LNCAP (cell line): ENCODE data around the gene VGLL3.

Source experiments
- CTCF ChIP-seq: fragments of 450-650 bp; IDR thresholded peaks from 2 replicates; pipeline ENCODE4 v1.5.1; 2017; ENCODE audit warnings: mild to moderate bottlenecking

The VGLL3 gene

GRCh38 chr3:86995537-86995936 is 4.6 kb upstream of the VGLL3 start:
- TF ChIP-seq CTCF, result no peak

GRCh38 chr3:86993704-86994103 is 2.8 kb upstream of the VGLL3 start:
- TF ChIP-seq CTCF, result no peak

- TF ChIP-seq CTCF, result no peak
Measured at GRCh38 chr3:86991840-86992435, 989 bp upstream of the VGLL3 start.

GRCh38 chr3:86991482-86991815 is 500 bp upstream of the VGLL3 start:
- no peak for TF ChIP-seq CTCF

GRCh38 chr3:86990012-86990733 is 776 bp downstream of the VGLL3 start:
- TF ChIP-seq CTCF, result no peak

GRCh38 chr3:86989611-86990010 is 1.3 kb downstream of the VGLL3 start:
- no peak for TF ChIP-seq CTCF

GRCh38 chr3:86989006-86989405 is 1.9 kb downstream of the VGLL3 start:
- TF ChIP-seq CTCF, result no peak
